Measurements from ENCODE around the gene SV2B. TPM values are rescaled to one million over a fixed set of nuclear protein-coding genes. Genes with fewer than 3 reads are reported as not detected.

Gene SV2B
- total RNA-seq, 1 experiment from 2014 or later = 1.1 TPM

- no peak for DNase-seq (ENCODE audit: low read depth)
These were observed 36.4 kb downstream of the SV2B start for GRCh38 chr15:91136386-91136923.

GRCh38 chr15:91140601-91141000, 40.5 kb downstream of the SV2B start:
- no peak for DNase-seq (ENCODE audit: low read depth)

- DNase-seq (ENCODE audit: low read depth) = no peak
These were observed 41.0 kb downstream of the SV2B start for GRCh38 chr15:91141097-91141496.

GRCh38 chr15:91142106-91142744, 42.2 kb downstream of the SV2B start:
- DNase-seq (ENCODE audit: low read depth) = no peak

GRCh38 chr15:91142946-91143345, 42.9 kb downstream of the SV2B start:
- no peak for DNase-seq (ENCODE audit: low read depth)

- no peak for DNase-seq (ENCODE audit: low read depth)
These were observed 46.7 kb downstream of the SV2B start for GRCh38 chr15:91146728-91147127.

GRCh38 chr15:91148243-91148642, 48.2 kb downstream of the SV2B start:
- no peak for DNase-seq (ENCODE audit: low read depth)

- no peak for DNase-seq (ENCODE audit: low read depth)
These were observed 50.6 kb downstream of the SV2B start for GRCh38 chr15:91150502-91151160.

GRCh38 chr15:91151781-91152563, 51.9 kb downstream of the SV2B start:
- no peak for DNase-seq (ENCODE audit: low read depth)

- no peak for DNase-seq (ENCODE audit: low read depth)
These were observed 53.0 kb downstream of the SV2B start for GRCh38 chr15:91152896-91153581.

- DNase-seq (ENCODE audit: low read depth) = no peak
These were observed 53.9 kb downstream of the SV2B start for GRCh38 chr15:91153954-91154353.

- DNase-seq (ENCODE audit: low read depth) = no peak
These were observed 56.2 kb downstream of the SV2B start for GRCh38 chr15:91156175-91156726.

- DNase-seq (ENCODE audit: low read depth) = no peak
These were observed 58.6 kb downstream of the SV2B start for GRCh38 chr15:91158415-91159394.

GRCh38 chr15:91165850-91166249, 65.8 kb downstream of the SV2B start:
- no peak for DNase-seq (ENCODE audit: low read depth)

- DNase-seq (ENCODE audit: low read depth) = no peak
These were observed 68.4 kb downstream of the SV2B start for GRCh38 chr15:91168457-91168856.

GRCh38 chr15:91171334-91171733, 71.3 kb downstream of the SV2B start:
- no peak for DNase-seq (ENCODE audit: low read depth)

GRCh38 chr15:91182101-91182500, 82.0 kb downstream of the SV2B start:
- DNase-seq (ENCODE audit: low read depth) = no peak

GRCh38 chr15:91183596-91183995, 83.5 kb downstream of the SV2B start:
- no peak for DNase-seq (ENCODE audit: low read depth)

GRCh38 chr15:91184441-91184840, 84.4 kb downstream of the SV2B start:
- no peak for DNase-seq (ENCODE audit: low read depth)

- DNase-seq (ENCODE audit: low read depth) = peak; percentile 42
These were observed 87.0 kb downstream of the SV2B start for GRCh38 chr15:91186904-91187656.

Data from Daoy (cell line).